ENCODE results near the gene MAPK4.

GRCh38 chr18:50734342-50734741 is 174.5 kb downstream of the MAPK4 start:
- TF ChIP-seq POLR2A (IDR thresholded peaks at IDR 0.05) (no peak), CTCF (IDR thresholded peaks at IDR 0.05) (no peak)
